Ascending aorta (tissue), 2 donors: ENCODE measurements around the gene MCTP1. TPM values are rescaled to one million over a fixed set of nuclear protein-coding genes. Genes with fewer than 3 reads are reported as not detected.

Source experiments
- DNase-seq, 2 donors: peaks; one replicate each; pipeline ENCODE4 v3.0.0-alpha.2; 2019; ENCODE audit warnings: low spot score in 2 of 2
- H3K27ac ChIP-seq, 2 donors: fragments of 200-600 bp; sonication (generic); one replicate each; pipeline ENCODE4 v1.5.1; 2016 to 2017; ENCODE audit warnings: mild to moderate bottlenecking in 1 of 2
- H3K27me3 ChIP-seq: fragments of 200-600 bp; sonication (generic); one replicate; pipeline ENCODE4 v1.5.1; 2017
- H3K36me3 ChIP-seq, 2 donors: fragments of 200-600 bp; sonication (generic); one replicate each; pipeline ENCODE4 v1.5.1; 2016
- H3K4me1 ChIP-seq, 2 donors: fragments of 200-600 bp; sonication (generic); one replicate each; pipeline ENCODE4 v1.5.1; 2016 to 2017; ENCODE audit warnings: mild to moderate bottlenecking in 1 of 2
- H3K4me3 ChIP-seq, 2 donors: fragments of 200-600 bp; sonication (generic); one replicate each; pipeline ENCODE4 v1.5.1; 2016 to 2017; ENCODE audit warnings: mild to moderate bottlenecking in 1 of 2
- H3K9me3 ChIP-seq, 2 donors: fragments of 200-600 bp; sonication (generic); one replicate each; pipeline ENCODE4 v1.5.1; 2016
- CTCF ChIP-seq, 3 experiments: fragments of 200-600 bp in 2 of 3; fragments of 450-650 bp in 1 of 3; sonication (generic) in 2 of 3; IDR thresholded peaks; one replicate each; pipeline ENCODE4 v1.5.1; 2016 to 2019; ENCODE audit warnings: antibody characterized with exemption in 3 of 3, mild to moderate bottlenecking in 1 of 3, moderate library complexity in 1 of 3
- intact Hi-C: fragments of 100-400 bp; cut with DNase I; formaldehyde crosslinking; loops from one replicate; pipeline ENCODE4 v1.15.1; 2023
- total RNA-seq: library from RNA; depleted of rRNA; stranded (reverse); fragments of >200 nt; gene quantifications from one replicate; pipeline ENCODE4 v1.1.0, GENCODE V29; 2016

Gene MCTP1
- total RNA-seq, 1 donor from 2014 or later: 112 TPM

DNA sequence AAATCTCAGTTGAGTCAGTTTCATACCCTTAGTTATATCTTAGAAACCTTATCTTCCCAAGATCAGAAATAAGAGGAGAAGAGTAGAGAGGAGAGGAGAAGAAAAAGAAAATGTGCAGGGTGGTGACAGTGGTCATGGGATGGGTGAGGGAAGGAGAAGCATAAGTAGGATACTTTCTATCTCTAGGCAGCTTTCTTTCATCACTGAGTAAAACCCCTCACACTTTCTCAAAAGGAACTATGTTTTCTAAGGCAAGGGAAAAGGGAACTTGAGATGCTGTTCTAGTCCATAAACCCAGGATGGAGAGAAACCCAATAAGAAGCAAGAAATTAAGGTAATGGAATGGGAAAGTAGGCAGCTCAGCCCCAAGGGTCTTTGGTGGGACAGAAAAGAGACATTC lies 225.3 kb downstream of the MCTP1 start:
- intact Hi-C loops: no loop called here
- TF ChIP-seq CTCF (IDR thresholded peaks at IDR 0.05): no peak
- H3K4me1 ChIP-seq: no peaks in the 10 kb centered on the region
- H3K36me3 ChIP-seq: no peaks in the 10 kb centered on the region
- H3K27ac ChIP-seq: no peak overlapping the region
- H3K27me3 ChIP-seq: no peaks in the 10 kb centered on the region
- no peak for DNase-seq
- no peaks in the 10 kb centered on the region for H3K9me3 ChIP-seq
- H3K4me3 ChIP-seq: no peak overlapping the region

DNA sequence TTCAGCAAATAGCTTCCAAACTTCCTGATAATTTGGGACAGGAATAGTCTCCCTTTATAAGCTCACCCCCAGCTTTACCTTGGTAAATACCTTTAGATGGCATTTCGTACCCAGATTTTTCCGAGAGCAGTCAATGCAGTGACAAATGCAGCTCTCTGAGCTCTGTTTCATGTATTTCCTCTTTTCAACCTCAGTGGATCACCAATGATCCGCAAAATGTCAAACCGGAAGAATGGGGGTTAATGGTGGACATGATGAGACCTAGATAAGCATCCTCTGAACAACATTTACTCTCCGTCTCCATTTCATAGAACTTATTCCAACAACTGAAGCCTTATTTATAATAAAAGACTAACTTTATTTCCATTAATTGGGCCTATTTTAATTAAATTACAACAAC lies 227.3 kb downstream of the MCTP1 start:
- H3K9me3 ChIP-seq: no peaks in the 10 kb centered on the region
- no peak for TF ChIP-seq CTCF (IDR thresholded peaks at IDR 0.05)
- no peaks in the 10 kb centered on the region for H3K27me3 ChIP-seq
- no peaks in the 10 kb centered on the region for H3K36me3 ChIP-seq
- H3K4me3 ChIP-seq: no peak overlapping the region
- intact Hi-C loops: no loop called here
- no peaks in the 10 kb centered on the region for H3K4me1 ChIP-seq
- no peak overlapping the region for H3K27ac ChIP-seq
- DNase-seq: no peak

- intact Hi-C loops: no loop called here
- no peaks in the 10 kb centered on the region for H3K27me3 ChIP-seq
- H3K27ac ChIP-seq: no peak overlapping the region
- DNase-seq: no peak
- H3K4me3 ChIP-seq: no peak overlapping the region
- TF ChIP-seq CTCF (IDR thresholded peaks at IDR 0.05): no peak
- H3K4me1 ChIP-seq: no peaks in the 10 kb centered on the region
- H3K36me3 ChIP-seq: no peaks in the 10 kb centered on the region
- no peaks in the 10 kb centered on the region for H3K9me3 ChIP-seq
These were observed 231.6 kb downstream of the MCTP1 start for GRCh38 chr5:95053253-95053652.

DNA sequence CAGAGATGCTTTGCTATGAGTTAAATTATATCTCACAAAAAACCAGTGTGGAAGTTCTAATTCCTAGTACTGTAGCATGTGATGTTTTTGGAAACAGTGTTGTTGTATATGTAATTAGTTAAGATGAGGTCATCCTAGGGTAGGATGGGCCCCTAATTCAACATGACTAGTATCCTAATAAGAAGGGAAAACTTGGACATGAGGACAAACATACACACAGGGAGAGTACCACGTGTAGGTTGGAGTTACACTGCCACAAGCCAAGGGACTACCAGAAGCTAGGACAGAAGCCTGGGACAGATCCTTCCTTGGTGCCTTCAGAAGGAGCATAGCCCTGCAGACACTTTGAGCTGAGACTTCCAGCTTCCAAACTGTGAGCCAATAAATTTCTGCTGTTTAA lies 234.2 kb downstream of the MCTP1 start:
- H3K27me3 ChIP-seq: no peaks in the 10 kb centered on the region
- no peak for TF ChIP-seq CTCF (IDR thresholded peaks at IDR 0.05)
- H3K9me3 ChIP-seq: no peaks in the 10 kb centered on the region
- H3K4me3 ChIP-seq: no peak overlapping the region
- H3K27ac ChIP-seq: no peak overlapping the region
- H3K4me1 ChIP-seq: no peaks in the 10 kb centered on the region
- H3K36me3 ChIP-seq: no peaks in the 10 kb centered on the region
- intact Hi-C loops: no loop called here
- no peak for DNase-seq

DNA sequence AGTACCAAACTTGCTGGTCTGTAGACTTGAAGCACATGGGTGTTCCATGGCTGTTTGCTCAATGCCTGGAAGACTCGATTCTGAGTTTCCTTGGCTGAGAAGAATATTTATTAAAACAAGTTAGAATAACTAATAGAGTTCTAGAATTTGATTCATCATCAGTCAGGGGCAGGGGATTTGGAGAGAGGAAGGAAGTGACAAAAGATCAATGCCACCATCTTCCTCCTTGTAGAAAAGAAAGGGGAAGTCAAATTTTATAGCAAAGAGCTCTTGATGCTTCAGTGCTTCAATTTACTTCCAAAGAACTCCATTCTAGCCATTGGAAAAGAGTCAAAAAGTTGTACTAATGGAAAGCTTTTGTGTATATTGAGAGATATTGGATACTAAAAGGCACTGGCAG lies 236.3 kb downstream of the MCTP1 start:
- no peak for DNase-seq
- Histone ChIP-seq H3K4me3 (no peak overlapping the region), H3K27me3 (no peaks in the 10 kb centered on the region), H3K4me1 (no peaks in the 10 kb centered on the region), H3K27ac (no peak overlapping the region), H3K9me3 (no peaks in the 10 kb centered on the region), H3K36me3 (no peaks in the 10 kb centered on the region)
- no peak for TF ChIP-seq CTCF (IDR thresholded peaks at IDR 0.05)
- intact Hi-C loops: no loop called here
